ENCODE data around the gene CBLB.

The CBLB gene

DNA sequence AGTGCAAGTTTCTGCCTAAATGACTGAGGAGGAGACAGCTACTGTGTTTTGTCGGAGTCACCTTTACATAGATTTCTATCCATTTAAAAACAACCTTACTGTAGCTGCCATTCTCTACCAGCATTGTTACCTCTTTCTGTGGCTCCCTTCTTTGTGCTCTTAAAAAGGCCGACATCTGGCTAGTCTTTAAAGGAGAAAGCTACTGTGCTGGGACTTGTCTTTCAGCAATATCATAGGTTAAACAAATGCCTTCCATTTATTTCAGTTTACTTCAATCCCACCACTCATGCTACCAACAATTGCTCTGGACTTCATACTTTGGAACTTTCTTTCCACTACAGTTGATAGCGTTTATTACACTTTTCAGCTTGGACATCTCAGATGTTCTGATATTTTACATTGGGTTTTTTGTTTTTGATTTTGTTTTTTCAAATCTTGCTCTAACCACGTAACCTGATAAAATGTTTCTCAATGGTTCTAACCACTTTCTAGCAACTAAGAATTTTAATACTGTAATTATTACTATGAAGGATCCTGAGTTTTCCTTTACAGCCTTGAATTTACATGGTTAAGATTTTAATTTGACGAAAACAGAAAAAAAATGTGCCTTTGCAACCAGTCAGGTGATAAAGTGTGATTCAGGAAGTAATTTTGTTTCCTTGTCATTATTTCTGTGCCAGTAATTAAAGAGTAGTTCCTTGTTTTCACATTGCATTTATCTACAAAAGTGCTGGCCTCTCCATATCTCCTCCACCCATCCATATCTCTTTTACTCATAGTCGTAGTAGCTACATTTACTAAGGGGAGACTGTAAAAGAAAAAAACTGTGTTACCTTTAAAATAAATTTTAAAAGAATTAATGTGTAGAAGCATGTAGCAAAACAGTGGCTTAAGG lies 1.3 kb upstream of the CBLB start:
- DNase-seq: peak; percentile 60

DNA sequence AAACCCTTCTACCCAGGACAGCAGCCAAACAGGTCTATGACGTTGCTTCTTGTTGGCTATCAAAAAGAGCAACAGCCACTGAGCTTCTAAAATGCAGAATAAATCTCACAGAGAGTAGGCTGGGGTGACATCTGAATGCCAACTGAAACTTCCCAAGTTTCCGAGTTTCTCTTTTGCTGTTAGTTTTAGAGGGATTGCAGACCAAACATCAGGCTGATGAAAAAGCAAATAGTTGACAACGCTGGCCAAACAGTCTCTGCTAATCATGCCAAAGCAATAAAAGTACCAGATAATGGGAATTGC lies 670 bp upstream of the CBLB start:
- DNase-seq: no peak

DNA sequence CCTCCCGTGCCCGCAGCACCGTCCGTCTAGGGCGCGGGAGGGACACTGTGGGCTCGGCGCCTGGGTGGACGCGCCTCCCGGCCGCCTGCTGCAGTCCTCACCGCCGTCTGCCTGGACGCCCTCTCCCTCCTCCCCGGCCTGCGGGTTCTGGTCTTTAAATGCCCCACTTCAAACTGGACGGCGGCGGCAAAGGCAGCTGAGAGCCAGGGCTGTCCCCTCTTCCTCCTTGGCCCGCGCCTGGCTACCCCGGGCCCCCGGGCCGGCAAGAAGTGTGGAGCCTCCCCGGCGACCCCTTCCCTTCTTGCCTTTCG lies 426 bp downstream of the CBLB start:
- DNase-seq: peak; percentile 57

DNA sequence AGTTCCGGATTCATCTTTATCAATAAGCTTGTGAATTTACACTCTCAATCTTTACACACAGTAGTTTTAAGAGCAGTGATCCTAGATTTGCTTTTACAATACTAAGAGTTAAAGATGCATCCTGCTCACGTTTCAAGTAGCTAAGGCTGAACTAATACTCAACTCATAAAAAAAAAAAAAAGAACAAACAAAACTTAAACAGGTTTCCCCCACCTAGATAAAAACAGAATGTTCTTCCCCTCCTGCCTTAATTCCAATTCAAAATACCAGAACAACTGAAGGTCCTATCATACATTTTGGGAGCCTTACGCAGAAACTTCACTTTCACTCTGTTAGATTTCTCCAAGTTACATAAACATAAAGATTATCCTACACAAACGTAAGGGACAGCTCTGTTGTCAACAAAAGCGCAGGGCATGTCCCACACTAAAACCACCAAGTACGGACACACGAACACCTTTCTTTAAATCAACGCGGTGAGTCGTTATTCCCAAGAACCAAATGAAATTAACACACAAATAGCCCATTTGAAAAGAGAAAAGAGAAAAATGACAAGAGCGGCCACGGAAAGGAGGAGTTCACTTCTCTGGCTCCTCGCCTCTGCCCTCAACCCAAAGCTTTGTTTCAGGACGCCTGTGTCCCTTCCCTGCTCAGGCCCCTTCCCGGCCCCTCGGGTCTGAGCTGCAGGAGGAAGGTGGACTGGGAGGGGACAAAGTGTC lies 941 bp downstream of the CBLB start:
- DNase-seq: peak; percentile 5

DNA sequence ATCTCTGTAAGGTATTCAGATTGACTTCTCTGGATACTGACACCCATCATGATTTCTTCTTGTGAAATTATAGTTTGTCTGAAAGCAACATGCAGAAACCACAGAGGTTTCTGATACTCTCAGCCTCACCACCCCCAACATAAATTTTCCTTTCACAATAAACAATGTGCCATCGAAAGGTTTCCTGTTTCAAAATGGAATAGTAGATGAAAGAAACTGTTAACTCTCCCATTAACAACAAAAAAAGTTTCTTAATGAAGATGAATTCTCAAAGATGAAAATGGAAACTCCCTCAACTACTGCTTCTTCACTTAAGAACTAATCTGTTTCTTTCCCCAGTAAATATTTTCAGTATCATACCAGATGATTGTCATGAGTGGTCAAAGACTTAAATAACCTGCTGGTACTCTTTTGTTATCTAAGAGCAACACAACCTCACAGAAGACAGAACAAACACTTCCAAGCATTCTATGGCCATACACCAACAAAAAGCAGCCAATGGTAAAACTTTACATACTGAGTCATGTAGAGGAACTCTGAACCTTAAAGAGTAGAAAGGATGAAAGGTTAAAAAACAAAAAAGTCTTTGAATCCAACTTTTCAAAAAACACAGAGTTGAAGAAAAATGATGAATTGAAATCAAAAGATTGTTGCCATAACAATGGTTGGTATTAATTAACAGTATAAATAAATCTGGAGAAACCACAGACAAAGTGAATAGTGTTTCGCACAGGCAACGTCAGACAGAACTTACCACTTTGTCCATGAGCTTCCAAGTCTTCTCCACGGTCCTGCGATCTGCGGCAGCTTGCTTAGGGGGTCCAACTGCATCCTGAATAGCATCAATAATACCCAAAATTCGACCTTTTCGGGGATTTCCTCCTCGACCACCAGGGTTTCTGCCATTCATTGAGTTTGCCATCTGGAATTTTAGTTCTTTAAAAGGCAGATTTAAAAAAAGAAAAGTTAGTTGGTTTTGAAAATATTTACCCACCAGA lies 1.9 kb downstream of the CBLB start:
- DNase-seq: peak; percentile 63

DNA sequence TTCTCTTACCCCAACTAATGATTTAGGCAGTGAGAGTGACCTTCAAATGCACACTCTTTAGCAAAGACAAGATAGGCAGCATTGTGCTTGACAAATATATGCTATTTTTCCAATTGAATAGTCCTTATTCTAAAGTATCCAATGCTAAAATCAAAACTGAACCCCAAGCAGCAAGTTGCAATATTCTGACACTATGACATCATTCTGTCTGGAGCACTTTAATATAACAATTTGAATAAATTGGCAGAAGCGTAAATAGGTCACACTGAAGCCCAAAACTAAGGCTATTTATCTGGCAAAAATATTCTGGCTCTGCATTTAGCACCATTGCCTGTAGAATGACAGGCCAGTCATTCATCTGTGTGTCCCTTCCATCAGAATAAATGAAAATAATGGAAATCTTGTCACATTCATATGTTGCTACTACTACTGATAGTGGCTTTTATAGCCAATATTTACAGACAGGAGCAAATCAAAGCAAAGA lies 2.9 kb downstream of the CBLB start:
- DNase-seq: no peak

DNA sequence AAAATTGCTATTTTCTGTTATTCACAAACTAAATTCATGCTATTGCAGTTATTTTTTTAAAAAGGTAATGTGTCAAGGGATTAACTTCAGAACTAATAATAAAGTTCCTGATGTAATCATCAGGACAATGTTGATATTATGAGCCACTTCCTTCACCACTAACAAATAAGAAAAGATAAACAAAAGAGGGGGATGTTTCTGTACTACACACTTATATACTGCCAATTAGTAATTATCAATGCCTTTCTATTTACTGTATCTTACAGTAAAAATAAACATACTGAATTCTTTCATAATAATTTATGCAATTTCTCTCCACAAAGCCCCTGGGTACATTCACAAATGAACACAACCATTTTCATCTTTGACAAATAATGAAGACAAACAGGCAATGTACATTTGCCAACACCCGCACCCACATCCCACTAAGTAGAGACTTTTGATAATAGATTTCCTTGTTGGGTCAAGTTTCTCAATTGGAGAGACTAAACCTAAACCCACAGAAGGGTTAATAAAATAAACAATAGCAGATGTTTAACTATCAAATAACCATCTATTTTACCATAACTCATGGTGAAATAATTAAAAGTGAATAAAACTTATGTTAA lies 3.7 kb downstream of the CBLB start:
- DNase-seq: no peak

DNA sequence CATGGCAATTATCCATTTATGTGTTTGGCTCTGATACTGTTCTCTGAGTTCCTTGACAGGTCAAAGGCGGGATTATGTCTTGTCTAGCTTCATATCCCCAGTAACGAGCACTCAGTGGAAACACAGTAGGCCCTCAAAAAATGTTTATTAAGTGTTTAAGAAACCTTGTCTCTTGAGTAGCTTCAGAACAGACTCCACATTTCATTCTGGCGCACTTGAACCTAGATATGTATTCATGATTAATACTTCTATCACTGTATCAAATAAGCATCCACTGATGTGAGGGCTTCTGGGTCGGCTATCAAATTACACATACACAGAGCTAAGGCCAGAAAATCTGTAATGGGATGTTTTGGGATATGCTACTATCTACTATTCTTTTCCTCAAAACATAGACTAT lies 4.6 kb downstream of the CBLB start:
- DNase-seq: no peak

DNA sequence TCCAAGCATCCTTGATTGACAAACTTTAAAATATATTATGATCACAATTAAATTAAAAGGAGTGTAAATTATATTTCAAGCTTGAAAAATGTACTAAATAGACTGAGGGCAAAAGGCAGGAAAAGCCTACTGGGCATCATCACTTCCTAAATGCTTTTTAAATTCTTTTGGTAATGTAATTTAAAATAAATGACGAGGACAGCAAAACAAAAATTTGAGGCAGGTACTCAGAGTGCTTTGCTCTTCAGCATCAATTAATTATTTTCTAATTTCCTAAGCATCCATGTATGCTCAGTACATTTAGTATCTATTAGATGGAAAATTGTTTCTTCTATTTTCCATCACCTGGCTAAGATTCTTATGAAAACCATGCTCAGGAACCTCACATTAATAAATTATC lies 5.2 kb downstream of the CBLB start:
- no peak for DNase-seq

DNA sequence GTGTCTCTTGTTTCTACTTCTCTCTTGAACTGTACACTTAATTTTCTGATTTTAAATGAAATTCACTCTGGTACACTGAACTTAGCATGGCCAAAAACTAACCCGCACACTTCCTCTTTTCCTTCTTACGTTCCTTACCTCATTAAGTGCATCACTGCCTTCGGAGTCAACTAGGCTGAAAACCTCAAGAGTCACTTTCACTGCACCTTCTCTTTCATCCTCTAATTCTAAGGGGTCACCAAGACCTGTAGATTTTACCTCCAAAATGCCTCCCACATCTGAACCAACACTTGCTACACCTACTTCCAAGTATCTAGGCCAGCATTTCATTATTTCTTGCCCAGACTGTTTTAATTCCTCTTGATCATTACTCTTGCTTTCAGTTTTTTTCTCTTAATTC lies 6.6 kb downstream of the CBLB start:
- DNase-seq: peak; percentile 67

DNA sequence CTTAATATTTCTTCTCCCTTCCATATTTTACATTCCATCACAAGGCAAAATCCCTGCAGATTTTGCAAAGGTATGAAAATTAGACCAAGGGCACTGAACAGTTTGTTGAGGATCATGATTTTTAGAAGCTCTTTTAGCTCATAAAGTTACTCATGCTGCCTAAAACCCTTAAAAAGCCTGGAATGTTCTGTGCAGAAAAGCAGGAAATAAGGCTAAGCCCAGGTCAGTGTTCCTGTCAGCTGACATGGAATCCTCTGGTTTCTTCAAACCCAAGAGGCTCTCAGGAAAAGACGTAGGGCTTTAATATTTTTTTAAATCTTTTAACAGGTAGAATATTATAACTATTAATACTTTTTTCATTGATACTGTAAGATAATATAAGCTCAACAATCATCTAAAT lies 8.2 kb downstream of the CBLB start:
- no peak for DNase-seq

DNA sequence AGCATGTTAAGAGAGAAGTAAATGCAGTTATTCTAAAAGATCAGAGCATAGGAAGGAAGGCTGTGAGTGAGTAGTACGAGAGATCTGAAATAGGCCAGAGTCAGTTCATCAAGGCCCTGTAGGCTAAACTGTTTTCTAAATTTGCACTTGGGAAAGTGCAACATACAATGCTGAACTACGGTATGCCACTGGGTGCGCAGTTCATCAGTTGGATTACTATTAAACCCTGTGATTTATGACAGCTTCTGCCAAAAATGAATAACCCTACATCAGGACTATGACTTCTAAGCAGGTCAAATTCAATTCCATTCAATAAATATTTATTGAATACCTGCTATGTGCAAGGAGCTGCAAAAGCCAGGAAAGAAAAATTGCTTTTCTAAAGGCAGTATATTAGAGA lies 10.8 kb downstream of the CBLB start:
- DNase-seq: no peak

DNA sequence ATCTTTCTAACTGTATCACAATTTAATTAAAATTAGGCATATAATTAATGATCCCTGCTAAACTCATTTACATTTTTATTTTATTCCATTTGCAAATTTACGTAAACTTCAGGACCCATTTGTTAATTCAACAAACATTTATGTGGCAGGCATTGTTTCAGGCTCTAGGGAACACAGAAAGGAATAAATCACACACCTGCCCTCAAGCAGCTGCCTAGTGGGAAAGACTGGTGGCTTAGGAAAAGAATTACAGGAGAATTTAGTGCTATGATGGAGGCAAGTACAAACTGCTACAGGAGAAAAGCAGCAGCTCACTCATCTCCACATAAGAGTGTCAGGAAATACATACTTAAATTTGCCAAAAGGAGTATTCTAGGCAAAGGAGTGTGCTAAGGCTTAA lies 11.2 kb downstream of the CBLB start:
- no peak for DNase-seq

DNA sequence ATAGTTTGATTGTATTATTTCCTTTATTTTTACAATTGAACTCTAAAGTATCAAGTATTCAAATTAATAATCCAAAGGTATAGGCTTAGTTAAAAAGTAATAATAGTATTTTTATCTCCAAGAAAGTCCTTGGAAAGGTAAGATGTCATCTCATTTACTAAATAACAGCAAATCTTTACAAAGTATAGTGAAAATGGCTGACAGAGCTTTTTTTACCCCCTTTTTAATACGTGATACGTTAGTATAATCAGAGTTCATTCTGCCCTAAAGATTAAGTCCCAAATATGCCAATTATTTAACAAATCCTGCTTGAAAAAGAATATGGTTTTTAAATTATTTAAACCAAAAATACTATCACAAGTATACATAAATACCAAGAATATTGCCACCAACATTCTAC lies 12.2 kb downstream of the CBLB start:
- DNase-seq: no peak

DNA sequence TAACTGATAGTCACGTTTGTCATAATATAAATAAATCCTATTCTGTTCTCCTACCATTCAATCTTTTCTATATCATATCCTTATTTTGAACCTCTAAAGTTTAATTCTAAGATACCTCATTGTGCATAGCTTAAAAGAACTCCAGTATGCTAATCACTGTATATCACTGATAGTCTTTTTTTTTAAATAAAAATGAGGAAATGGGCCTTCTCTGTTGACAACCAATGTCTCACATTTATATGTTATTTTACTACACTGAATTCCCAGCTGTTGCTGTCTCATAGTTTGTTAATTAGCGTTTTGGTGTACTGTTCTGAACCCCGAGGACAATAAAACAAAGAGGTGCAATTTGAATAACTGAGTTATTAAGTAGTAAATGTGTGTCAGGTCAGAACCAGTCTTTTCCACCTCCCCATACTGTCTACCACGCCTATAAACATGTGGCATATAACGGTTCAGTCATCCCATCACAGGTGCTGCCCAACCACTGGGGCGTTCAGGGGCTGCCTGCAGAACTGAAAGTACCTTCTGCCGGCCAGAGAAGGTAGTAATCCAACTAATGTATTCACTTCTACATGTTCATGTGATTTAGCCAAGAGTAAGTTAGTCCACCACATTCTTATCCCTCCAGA lies 14.9 kb downstream of the CBLB start:
- no peak for DNase-seq

DNA sequence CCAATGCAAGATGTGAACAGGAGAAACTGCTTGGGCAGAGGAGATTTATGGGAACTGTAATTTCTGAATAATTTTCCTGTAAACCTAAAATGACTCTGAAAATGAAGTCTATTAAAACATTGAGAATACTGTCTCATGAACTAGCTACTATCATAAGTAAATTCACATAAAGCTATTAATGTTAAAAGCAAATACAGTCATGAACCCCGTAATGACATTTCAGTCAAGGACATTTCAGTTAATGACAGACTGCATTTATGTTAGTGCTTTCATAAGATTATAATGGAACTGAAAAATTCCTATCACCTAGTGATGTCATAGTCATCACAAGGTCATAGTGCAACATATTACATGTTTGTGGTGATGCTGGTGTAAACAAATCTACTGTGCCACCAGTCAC lies 17.2 kb downstream of the CBLB start:
- DNase-seq: no peak

DNA sequence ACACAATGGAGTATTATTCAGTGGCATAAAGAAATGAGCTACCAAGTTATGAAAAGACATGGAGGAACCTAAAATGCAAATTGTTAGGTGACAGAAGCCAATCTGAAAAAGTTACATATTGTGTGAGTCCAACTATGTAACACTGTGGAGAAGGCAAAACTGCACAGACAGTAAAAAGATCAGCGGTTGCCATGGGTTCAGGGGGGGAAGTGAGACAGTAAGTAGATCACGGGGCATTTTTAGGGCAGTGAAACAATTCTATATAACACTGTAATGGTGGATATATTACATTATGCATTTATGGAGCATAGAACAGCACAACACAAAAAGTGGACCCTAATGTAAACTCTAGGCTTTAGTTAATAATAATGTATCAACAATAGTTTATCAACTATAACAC lies 17.6 kb downstream of the CBLB start:
- no peak for DNase-seq

DNA sequence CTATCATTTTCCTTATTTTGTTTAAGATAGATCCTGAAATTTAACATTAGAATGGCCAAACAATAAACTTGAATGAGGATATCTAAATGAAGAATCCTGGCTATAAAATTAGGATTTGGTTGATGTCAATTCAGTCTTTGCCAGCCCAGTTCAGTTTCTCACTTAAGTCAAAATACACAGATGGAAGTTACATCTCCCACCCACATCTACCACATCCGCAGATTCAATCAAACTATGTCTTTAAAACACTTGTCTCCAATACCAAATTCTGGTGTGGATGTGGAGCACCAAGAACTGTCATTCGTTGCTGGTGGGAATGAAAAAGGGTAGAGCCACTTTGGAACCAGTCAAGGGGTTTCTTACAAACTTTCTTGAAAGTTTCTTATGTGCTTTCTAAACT lies 18.2 kb downstream of the CBLB start:
- no peak for DNase-seq

DNA sequence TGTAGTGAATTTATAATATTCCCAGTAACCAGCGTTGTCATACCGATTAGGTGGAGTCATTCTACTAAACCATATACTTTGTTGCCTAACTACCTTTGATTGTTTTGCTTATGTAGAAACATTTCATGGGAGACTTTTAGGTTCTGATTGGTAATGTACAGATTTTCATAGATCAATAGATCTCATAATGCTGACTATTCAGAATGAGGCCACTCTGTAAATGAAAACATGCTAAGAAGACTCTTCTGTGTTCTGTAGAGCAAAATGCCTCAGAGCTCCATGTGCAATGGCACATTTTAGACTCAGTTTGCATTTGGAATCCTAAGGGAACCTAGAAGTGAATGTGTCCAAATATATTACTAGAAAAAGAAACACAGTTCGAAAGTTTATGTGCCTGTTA lies 20.0 kb downstream of the CBLB start:
- DNase-seq: no peak

DNA sequence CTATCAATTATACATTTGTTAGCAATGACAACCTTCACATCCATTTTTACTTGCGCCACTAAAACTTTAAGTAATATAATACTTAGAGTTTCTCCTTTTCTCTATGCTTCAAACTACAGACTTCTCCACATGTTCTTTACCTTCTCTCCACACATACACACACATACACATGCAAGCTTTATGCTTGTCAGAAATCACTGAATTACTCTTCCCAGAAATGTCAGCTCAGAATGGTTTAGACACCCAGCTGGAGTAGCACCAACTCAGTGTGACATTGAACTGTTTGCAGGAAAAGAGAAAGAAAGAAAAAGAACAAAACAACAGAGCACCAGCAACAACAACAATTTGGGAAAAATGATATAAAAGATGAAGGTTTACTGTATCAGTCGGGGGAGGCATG lies 20.9 kb downstream of the CBLB start:
- no peak for DNase-seq

DNA sequence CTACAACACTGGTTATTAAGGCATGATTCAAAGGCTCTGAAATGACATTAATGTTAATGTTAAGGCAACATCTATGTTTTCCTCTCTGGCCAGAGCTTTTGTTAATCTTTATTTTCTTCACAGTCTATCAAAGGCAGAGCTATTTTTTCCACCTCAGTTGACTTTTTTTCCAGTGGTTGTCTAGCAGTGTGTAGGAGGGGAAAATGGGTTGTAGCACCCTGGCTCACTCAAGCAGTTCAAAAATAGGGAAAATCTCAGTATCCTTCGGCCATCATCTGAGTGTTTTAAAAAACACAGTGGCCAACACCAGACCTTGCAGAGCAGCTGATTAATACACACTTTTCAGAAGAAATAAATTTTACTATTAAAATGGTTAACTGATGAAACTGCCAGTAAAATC lies 21.4 kb downstream of the CBLB start:
- no peak for DNase-seq

DNA sequence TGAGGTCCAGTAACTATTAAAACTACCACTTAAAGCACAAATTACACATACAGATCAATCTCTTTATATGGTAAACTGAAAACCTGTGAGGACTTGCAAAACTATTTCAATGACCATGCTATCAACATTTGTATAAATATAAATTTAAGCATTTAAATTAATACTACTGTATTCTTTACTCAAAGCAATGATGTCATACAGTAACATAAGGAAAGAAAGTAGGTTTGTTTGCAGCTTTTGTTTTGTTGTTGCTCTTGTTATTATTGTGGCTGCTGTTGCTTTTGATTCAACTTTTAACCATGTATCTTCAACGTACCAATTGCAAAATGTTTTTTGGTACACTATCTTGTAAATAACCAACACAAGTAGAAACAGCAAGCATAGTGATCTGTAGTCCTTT lies 22.0 kb downstream of the CBLB start:
- no peak for DNase-seq

DNA sequence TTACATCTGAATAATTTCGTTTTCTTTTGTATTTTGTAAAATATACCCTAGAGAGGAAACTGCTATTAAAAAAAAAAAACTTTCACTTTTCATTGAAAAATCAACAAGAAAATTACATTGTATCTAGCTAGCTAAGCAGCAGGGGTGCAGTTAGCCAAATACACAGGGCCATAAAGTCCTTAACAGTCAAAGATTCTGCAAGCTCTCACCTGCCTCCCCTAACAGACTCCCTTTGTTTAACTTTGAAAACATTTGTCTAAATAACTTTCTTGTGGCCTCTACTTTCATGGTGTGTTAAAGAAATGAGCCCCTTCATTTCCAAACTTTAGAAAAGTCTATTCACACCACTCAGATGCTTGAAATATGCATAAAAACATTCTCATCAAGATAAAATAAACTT lies 23.3 kb downstream of the CBLB start:
- no peak for DNase-seq

Data from hematopoietic multipotent progenitor cell treated with erythropoietin and hydrocortisone succinate and interleukin-3 and kit ligand, for 4 days (in vitro differentiated cells).